GM12865 (cell line): ENCODE data around the gene ECI1.

Source experiments
- DNase-seq: peaks from one replicate; pipeline ENCODE4 v3.0.0; 2010; ENCODE audit warnings: low read depth
- H3K4me3 ChIP-seq: 2 replicates; pipeline ENCODE4 v1.5.1; 2011; ENCODE audit warnings: mild to moderate bottlenecking, low read depth, low read length, control low read depth
- CTCF ChIP-seq: IDR thresholded peaks from 2 replicates; pipeline ENCODE4 v1.5.1; 2011; ENCODE audit warnings: low read length, control low read depth, low read depth, inconsistent platforms; ENCODE audit not compliant: insufficient read depth; ENCODE audit errors: missing control alignments

ECI1 gene

GRCh38 chr16:2230376-2230775 lies 21.0 kb downstream of the ECI1 start:
- TF ChIP-seq CTCF: no peak
- no peak for DNase-seq
- H3K4me3 ChIP-seq: no peak overlapping the region

- no peak overlapping the region for H3K4me3 ChIP-seq
- TF ChIP-seq CTCF: no peak
- no peak for DNase-seq
These were observed 21.6 kb downstream of the ECI1 start for GRCh38 chr16:2229632-2230250.

- no peak for TF ChIP-seq CTCF
- no peak for DNase-seq
These were observed 22.3 kb downstream of the ECI1 start for GRCh38 chr16:2229091-2229490.

GRCh38 chr16:2228161-2228824 lies 23.1 kb downstream of the ECI1 start:
- no peak for TF ChIP-seq CTCF
- DNase-seq: no peak
- H3K4me3 ChIP-seq: no peak overlapping the region

More at GRCh38 chr16:2229091-2229490, 22.3 kb downstream of the ECI1 start:
- H3K4me3 ChIP-seq: no peak overlapping the region

GRCh38 chr16:2226918-2227317 lies 24.5 kb downstream of the ECI1 start:
- DNase-seq: no peak
- H3K4me3 ChIP-seq: no peak overlapping the region
- TF ChIP-seq CTCF: no peak

- no peak for DNase-seq
- TF ChIP-seq CTCF: no peak
- H3K4me3 ChIP-seq: no peak overlapping the region
These were observed 25.1 kb downstream of the ECI1 start for GRCh38 chr16:2226245-2226793.
